Measurements from ENCODE around the gene EIF4A3. TPM values are rescaled to one million over a fixed set of nuclear protein-coding genes. Genes with fewer than 3 reads are reported as not detected.

EIF4A3 gene
- polyA plus RNA-seq, 1 of the 3 experiments (the other 2 are of a cell fraction), result 335 TPM

DNA sequence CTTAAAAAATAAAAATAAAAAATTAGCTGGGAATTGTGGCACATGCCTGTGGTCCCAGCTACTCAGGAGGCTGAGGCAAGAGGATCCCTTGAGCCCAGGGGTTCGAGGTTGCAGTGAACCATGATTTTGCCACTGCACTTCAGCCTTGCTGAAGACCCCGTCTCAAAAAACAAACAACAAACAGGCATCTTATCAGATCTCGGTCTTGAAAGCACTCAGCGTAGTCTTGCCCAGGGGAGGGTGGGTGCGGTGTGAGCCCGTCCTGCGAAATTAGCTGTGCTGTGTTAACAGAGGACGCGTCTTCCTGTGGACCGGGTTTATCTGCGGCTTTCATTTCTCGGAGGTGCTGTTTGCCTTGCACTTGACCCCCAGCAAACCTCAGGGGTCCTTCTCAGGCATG, 40.2 kb downstream of the EIF4A3 start (continued):
- TF ChIP-seq, protein P1, sequence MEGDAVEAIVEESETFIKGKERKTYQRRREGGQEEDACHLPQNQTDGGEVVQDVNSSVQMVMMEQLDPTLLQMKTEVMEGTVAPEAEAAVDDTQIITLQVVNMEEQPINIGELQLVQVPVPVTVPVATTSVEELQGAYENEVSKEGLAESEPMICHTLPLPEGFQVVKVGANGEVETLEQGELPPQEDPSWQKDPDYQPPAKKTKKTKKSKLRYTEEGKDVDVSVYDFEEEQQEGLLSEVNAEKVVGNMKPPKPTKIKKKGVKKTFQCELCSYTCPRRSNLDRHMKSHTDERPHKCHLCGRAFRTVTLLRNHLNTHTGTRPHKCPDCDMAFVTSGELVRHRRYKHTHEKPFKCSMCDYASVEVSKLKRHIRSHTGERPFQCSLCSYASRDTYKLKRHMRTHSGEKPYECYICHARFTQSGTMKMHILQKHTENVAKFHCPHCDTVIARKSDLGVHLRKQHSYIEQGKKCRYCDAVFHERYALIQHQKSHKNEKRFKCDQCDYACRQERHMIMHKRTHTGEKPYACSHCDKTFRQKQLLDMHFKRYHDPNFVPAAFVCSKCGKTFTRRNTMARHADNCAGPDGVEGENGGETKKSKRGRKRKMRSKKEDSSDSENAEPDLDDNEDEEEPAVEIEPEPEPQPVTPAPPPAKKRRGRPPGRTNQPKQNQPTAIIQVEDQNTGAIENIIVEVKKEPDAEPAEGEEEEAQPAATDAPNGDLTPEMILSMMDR (IDR thresholded peaks at IDR 0.05), result no peak
- TF ChIP-seq JUND (IDR thresholded peaks at IDR 0.05) (no peak), FOXJ3 (CRISPR knock-in tag; IDR thresholded peaks at IDR 0.05) (no peak), EZH2phosphoT487 (IDR thresholded peaks at IDR 0.05; ENCODE audit: borderline replicate concordance, low read depth) (no peak), RCOR1 (IDR thresholded peaks at IDR 0.05; ENCODE audit: low read length) (no peak)
- TF ChIP-seq, protein P2, sequence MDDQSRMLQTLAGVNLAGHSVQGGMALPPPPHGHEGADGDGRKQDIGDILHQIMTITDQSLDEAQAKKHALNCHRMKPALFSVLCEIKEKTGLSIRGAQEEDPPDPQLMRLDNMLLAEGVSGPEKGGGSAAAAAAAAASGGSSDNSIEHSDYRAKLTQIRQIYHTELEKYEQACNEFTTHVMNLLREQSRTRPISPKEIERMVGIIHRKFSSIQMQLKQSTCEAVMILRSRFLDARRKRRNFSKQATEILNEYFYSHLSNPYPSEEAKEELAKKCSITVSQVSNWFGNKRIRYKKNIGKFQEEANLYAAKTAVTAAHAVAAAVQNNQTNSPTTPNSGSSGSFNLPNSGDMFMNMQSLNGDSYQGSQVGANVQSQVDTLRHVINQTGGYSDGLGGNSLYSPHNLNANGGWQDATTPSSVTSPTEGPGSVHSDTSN (IDR thresholded peaks at IDR 0.05), result no peak
- TF ChIP-seq, protein P3, sequence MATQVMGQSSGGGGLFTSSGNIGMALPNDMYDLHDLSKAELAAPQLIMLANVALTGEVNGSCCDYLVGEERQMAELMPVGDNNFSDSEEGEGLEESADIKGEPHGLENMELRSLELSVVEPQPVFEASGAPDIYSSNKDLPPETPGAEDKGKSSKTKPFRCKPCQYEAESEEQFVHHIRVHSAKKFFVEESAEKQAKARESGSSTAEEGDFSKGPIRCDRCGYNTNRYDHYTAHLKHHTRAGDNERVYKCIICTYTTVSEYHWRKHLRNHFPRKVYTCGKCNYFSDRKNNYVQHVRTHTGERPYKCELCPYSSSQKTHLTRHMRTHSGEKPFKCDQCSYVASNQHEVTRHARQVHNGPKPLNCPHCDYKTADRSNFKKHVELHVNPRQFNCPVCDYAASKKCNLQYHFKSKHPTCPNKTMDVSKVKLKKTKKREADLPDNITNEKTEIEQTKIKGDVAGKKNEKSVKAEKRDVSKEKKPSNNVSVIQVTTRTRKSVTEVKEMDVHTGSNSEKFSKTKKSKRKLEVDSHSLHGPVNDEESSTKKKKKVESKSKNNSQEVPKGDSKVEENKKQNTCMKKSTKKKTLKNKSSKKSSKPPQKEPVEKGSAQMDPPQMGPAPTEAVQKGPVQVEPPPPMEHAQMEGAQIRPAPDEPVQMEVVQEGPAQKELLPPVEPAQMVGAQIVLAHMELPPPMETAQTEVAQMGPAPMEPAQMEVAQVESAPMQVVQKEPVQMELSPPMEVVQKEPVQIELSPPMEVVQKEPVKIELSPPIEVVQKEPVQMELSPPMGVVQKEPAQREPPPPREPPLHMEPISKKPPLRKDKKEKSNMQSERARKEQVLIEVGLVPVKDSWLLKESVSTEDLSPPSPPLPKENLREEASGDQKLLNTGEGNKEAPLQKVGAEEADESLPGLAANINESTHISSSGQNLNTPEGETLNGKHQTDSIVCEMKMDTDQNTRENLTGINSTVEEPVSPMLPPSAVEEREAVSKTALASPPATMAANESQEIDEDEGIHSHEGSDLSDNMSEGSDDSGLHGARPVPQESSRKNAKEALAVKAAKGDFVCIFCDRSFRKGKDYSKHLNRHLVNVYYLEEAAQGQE (IDR thresholded peaks at IDR 0.05; ENCODE audit: low read depth, low read length), result no peak

DNA sequence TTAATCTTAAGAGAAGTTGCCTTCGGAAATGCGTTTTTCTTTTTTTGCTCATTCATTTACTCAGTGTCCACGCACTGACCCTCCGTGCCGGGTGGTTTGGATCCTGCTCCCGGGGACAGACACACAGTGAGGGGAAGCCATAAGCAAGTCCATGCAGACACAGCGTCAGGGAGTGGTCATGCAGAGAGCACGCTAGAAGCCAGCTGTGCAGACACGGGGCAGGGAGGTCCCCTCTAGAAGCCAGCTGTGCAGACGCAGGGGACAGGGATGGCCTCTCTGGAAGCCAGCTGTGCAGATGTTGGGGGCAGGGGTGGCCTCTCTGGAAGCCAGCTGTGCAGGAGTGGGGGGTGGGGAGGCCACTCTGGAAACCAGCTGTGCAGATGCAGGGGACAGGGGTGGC, 40.8 kb downstream of the EIF4A3 start:
- Histone ChIP-seq H4K20me1 (ENCODE audit: insufficient read depth) (no peaks in the 10 kb centered on the region), H3K79me2 (ENCODE audit: insufficient read depth) (peaks cover 8% of the 10 kb centered on the region), H3K4me3 (ENCODE audit: low read depth in 2 of 2, low read length in 1 of 2) (no peak overlapping the region), H3F3A (replicated peaks; ENCODE audit: insufficient read depth) (no peaks in the 10 kb centered on the region), H2AFZ (ENCODE audit: low read depth) (no peak overlapping the region), H3K27me3 (ENCODE audit: insufficient read depth) (no peaks in the 10 kb centered on the region), H3K9me2 (no peaks in the 10 kb centered on the region), H3K36me3 (replicated peaks in 1 of 2; ENCODE audit: control insufficient read depth in 1 of 2, insufficient read depth in 2 of 2, low read length in 1 of 2) (peaks cover 0 to 12% of the 10 kb centered on the region in 2 experiments), H3K9me3 (no peaks in the 10 kb centered on the region), H3K4me1 (ENCODE audit: control insufficient read depth in 1 of 2, insufficient read depth in 2 of 2, low read depth in 1 of 2, low read length in 1 of 2) (peaks cover 6 to 20% of the 10 kb centered on the region in 2 experiments; a peak in 3 of 4 replicates), H3K4me2 (no peak overlapping the region), H3K9ac (no peak overlapping the region), H3K27ac (ENCODE audit: low read depth in 2 of 2, low read length in 1 of 2) (no peak overlapping the region)
- CTCF ChIA-PET, result interaction anchor here (2.7 kb wide), 1 partner anchor 23 kb away, joined by 10 read pairs; no protein-coding TSS in a partner anchor
- peak; percentile 48 for DNase-seq
- POLR2A ChIA-PET, result no interaction called here
- 90% methylated on average over 10 of the region's 10 CpGs for WGBS (ENCODE audit: low lambda C conversion rate)
- TF ChIP-seq, protein P4, sequence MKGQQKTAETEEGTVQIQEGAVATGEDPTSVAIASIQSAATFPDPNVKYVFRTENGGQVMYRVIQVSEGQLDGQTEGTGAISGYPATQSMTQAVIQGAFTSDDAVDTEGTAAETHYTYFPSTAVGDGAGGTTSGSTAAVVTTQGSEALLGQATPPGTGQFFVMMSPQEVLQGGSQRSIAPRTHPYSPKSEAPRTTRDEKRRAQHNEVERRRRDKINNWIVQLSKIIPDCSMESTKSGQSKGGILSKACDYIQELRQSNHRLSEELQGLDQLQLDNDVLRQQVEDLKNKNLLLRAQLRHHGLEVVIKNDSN (IDR thresholded peaks at IDR 0.05; ENCODE audit: borderline replicate concordance, low read depth), result no peak
- TF ChIP-seq, protein P5, sequence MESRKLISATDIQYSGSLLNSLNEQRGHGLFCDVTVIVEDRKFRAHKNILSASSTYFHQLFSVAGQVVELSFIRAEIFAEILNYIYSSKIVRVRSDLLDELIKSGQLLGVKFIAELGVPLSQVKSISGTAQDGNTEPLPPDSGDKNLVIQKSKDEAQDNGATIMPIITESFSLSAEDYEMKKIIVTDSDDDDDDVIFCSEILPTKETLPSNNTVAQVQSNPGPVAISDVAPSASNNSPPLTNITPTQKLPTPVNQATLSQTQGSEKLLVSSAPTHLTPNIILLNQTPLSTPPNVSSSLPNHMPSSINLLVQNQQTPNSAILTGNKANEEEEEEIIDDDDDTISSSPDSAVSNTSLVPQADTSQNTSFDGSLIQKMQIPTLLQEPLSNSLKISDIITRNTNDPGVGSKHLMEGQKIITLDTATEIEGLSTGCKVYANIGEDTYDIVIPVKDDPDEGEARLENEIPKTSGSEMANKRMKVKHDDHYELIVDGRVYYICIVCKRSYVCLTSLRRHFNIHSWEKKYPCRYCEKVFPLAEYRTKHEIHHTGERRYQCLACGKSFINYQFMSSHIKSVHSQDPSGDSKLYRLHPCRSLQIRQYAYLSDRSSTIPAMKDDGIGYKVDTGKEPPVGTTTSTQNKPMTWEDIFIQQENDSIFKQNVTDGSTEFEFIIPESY (IDR thresholded peaks at IDR 0.05; ENCODE audit: borderline replicate concordance, low read depth), result no peak
- no peak for TF ChIP-seq EZH2phosphoT487 (IDR thresholded peaks at IDR 0.05; ENCODE audit: borderline replicate concordance, low read depth)
- TF ChIP-seq SMC3 (IDR thresholded peaks at IDR 0.05; ENCODE audit: low read depth, low read length), result no peak
- TF ChIP-seq JUND (IDR thresholded peaks at IDR 0.05), result no peak
- TF ChIP-seq MXI1 (IDR thresholded peaks at IDR 0.05; ENCODE audit: low read depth, low read length), result no peak
- TF ChIP-seq, protein P3 (IDR thresholded peaks at IDR 0.05; ENCODE audit: low read depth, low read length), result no peak
- TF ChIP-seq TEAD4 (IDR thresholded peaks at IDR 0.05; ENCODE audit: borderline replicate concordance, insufficient read depth), result no peak
- no peak for TF ChIP-seq RCOR1 (IDR thresholded peaks at IDR 0.05; ENCODE audit: low read length)
- TF ChIP-seq, protein P1 (IDR thresholded peaks at IDR 0.05), result no peak
- TF ChIP-seq GABPA (IDR thresholded peaks at IDR 0.05; ENCODE audit: low read depth), result no peak
